GM10266 (cell line): ENCODE data around the gene PSKH1.

Source experiments
- DNase-seq: peaks from one replicate; pipeline ENCODE4 v3.0.0; 2012; ENCODE audit errors: extremely low spot score
- TF ChIP-seq, protein P1 (sequence below): IDR thresholded peaks from 2 replicates; pipeline ENCODE4 v1.5.1; 2012; ENCODE audit warnings: mild to moderate bottlenecking, low read depth; ENCODE audit not compliant: control insufficient read depth, insufficient read depth; ENCODE audit errors: missing control alignments

The PSKH1 gene

DNA sequence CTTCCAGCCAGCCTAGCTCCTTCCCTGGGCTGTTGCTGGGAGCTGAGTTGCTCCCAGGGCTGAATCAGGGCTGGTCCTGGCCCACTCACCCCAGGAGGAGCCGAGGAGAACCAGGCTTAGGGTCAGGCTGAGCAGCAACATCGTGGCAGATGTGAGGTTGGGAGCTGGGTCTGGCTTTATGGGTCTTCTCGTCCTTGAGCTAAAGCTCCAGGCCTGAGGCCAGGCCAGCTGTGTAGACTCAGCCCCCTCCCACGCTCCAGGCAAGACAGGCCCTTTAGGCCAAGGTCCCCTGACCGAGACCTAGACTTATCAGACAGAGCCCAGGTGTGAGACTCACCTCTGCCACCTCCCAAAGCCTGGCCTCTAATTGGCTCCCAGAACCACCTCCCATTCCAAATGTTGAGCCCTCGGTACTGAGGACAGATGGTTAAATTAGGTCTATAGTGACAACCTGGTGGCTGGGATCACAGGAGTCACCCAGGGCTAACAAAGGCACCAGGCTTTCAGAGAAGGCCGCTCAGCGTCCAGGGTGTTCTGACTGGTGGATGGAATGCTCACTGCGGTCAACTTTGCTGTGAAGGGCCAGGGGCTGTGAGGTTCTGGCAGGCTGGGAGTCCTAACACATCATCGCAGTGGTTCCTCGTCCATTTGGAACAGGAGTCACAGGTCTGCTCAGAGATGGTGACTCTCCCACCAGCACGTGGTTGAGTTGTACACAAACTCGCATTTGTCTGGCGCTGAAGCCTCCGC, 38.8 kb downstream of the PSKH1 start, which contains the start of gene CTRL:
TSS of gene CTRL (minus strand) at position 151 of the 750 bp plus-strand sequence. CDS start at position 141, 10 bp downstream.
- TF ChIP-seq, protein P1, sequence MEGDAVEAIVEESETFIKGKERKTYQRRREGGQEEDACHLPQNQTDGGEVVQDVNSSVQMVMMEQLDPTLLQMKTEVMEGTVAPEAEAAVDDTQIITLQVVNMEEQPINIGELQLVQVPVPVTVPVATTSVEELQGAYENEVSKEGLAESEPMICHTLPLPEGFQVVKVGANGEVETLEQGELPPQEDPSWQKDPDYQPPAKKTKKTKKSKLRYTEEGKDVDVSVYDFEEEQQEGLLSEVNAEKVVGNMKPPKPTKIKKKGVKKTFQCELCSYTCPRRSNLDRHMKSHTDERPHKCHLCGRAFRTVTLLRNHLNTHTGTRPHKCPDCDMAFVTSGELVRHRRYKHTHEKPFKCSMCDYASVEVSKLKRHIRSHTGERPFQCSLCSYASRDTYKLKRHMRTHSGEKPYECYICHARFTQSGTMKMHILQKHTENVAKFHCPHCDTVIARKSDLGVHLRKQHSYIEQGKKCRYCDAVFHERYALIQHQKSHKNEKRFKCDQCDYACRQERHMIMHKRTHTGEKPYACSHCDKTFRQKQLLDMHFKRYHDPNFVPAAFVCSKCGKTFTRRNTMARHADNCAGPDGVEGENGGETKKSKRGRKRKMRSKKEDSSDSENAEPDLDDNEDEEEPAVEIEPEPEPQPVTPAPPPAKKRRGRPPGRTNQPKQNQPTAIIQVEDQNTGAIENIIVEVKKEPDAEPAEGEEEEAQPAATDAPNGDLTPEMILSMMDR, result no peak
- DNase-seq, result no peak

DNA sequence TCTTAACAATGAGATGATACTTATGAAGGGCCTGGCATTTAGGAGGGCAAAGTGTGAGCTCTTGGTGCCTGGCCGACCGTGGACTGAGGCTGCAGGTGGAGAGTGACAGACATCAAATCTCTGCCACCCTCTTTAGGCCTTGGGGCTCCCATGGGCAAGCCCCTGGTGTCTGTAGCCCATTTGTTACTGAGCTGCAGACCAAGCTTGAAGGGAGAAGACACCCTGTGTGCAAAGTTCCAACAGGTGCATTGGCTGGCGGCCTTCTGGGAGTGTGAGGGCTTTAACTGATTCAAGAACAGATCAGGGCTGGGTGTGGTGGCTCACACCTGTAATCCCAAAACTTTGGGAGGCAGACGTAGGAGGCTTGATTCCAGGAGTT, 39.4 kb downstream of the PSKH1 start:
- no peak for DNase-seq
- TF ChIP-seq, protein P1, result no peak

DNA sequence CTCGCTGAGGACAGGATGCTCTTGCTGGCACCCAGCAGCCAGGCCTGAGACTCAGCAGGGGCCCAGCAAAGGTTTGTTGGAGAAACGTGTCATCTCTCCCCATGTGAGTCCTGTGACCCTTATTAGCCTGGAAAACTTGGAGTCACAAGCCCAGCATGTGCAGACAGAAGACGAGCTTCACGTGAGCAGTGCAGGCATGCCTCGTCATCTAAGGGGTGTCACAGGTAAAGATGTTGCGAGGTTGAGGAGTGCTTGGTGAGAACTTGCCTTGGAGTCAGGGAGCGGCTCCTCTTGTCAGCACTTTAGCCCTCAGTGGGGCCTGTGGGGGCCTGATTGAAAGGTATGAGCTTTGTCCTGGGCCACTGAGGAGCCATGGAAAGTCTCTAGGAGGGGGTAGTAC, 40.8 kb downstream of the PSKH1 start:
- DNase-seq, result no peak
- TF ChIP-seq, protein P1, result no peak

DNA sequence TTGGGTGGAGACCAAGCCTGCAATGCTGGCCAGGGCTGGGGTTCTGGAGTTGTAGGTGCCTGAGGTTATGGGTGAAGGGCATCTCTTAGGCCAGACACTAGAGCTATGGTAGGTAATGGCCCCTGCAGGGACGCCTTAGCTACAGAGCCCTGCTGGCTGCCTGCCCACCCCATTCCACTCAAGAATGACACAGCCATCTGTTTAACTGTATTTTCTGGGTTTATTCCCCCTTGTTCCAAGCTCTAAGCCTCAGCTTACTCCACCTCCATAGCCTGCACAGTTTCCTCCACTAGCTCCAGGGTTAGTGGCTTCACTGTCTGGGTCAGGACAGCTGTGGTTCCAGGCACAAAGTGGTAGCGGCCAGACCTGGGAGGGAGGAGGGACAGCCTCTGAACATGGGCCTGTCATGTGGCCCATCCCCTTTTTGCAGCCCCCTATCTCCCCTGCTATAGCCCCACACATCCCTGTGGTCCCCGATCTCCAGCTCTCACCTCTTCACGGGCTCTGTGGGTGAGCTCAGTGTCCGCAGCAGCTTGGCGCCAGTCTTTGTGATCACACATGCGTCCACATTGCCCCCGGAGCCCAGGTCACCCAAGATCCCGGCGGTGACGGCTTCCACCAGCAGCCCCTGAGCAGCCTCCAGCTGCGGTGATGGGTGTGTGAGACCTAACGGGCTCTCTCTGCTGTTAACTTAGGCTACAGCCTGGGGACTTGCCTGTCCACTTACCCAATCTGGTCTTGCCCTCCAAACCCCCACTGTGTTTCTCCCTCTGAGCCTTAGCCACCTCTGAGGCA, 41.4 kb downstream of the PSKH1 start:
- DNase-seq, result no peak

DNA sequence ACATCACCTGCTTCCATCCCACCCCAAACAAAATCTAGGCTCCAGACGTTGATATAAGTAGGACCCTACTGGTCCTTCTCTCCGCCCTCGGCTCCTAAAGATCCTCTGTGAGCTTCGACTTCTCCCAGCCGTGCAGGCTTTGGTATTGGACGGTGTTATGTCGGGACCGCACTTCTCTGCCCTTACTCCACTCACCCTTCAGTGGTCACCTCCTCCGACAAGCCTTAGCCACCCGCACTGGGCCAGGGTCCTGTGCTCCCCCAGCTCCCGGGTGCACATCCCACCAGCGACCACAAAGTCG, 42.0 kb downstream of the PSKH1 start:
- TF ChIP-seq, protein P1, result no peak
- DNase-seq, result no peak

More for the DNA sequence above, 41.4 kb downstream of the PSKH1 start:
- TF ChIP-seq, protein P1, result no peak

DNA sequence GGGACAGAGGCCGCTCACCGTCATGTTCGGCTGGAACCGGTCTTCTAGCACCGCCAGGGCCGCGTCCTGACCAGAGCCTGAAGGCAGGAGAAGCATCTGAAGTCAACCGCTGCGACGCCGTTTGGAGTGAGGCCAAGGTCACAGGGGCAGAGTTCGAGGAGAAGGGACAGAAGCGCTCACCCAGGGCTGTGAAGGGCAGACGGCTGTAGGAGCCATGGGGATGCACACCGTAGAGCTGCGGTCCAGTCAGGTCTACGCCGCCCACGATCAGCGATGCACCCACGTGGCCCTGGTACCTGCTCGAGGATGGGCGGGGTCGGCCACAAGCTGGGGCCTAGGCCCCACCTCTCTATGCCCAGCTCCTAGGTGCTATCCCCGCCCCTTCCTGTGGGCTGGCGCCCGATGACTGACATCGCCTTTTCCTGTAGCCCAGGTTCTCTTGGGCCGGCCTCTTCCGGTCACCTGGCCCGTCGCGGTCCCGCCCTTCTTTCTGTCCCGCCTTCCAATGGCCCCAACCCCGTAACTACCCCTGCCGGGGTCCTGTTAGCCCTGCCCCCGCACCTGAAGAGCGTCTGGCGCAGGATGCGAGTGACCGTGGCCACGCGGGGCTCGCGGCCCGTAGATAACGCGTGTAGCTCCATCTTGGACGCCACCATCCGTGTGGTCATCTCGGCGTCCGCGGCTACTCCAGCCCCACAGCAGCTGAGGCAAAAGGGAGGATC, 42.5 kb downstream of the PSKH1 start:
- TF ChIP-seq, protein P1, result no peak
- DNase-seq, result peak; percentile 95
